GM21447 (cell line): Measurements from ENCODE around the gene GTPBP1.

ENCODE experiments used
- ATAC-seq: cut with Tn5 transposase; IDR thresholded peaks from one replicate; pipeline ENCODE4 v1.9.1; 2021; ENCODE audit not compliant: unreplicated experiment

Gene GTPBP1

GRCh38 chr22:38705235-38706100 lies at the start of gene GTPBP1:
TSS of gene GTPBP1 (plus strand) at chr22:38705944. CDS start at chr22:38705956, 12 bp downstream.
- ATAC-seq: peak; percentile 70

GRCh38 chr22:38656256-38657044 lies 49.3 kb upstream of the GTPBP1 start, which contains the start of the genes CBY1 and FAM227A:
TSS of gene CBY1 (plus strand) at chr22:38656638. CDS start at chr22:38668055, 11,417 bp downstream.
TSS of gene FAM227A (minus strand) at chr22:38656392. CDS start at chr22:38650168, 6,224 bp downstream.
- ATAC-seq: peak; percentile 76

- ATAC-seq: peak; percentile 31
These were observed 48.5 kb upstream of the GTPBP1 start for GRCh38 chr22:38657045-38657909.

GRCh38 chr22:38674888-38675287 lies 30.9 kb upstream of the GTPBP1 start:
- no peak for ATAC-seq

- ATAC-seq: no peak
These were observed 29.9 kb upstream of the GTPBP1 start for GRCh38 chr22:38675833-38676232.

GRCh38 chr22:38681582-38682335 lies 24.0 kb upstream of the GTPBP1 start, which contains the start of gene TOMM22:
TSS of gene TOMM22 (plus strand) at chr22:38681957. CDS start at chr22:38681979, 22 bp downstream.
- peak; percentile 90 for ATAC-seq

GRCh38 chr22:38684895-38685294 lies 20.8 kb upstream of the GTPBP1 start:
- ATAC-seq: no peak

GRCh38 chr22:38685761-38686160 lies 20.0 kb upstream of the GTPBP1 start:
- no peak for ATAC-seq

- no peak for ATAC-seq
These were observed 16.1 kb upstream of the GTPBP1 start for GRCh38 chr22:38689651-38690050.

- no peak for ATAC-seq
These were observed 11.7 kb upstream of the GTPBP1 start for GRCh38 chr22:38694049-38694448.

GRCh38 chr22:38694940-38695339 lies 10.8 kb upstream of the GTPBP1 start:
- no peak for ATAC-seq

GRCh38 chr22:38696606-38697424 lies 8.9 kb upstream of the GTPBP1 start:
- no peak for ATAC-seq

- ATAC-seq: no peak
These were observed 8.2 kb upstream of the GTPBP1 start for GRCh38 chr22:38697425-38698089.

- no peak for ATAC-seq
These were observed 7.2 kb upstream of the GTPBP1 start for GRCh38 chr22:38698407-38699094.

GRCh38 chr22:38699143-38699542 lies 6.6 kb upstream of the GTPBP1 start:
- no peak for ATAC-seq

GRCh38 chr22:38699784-38700183 lies 6.0 kb upstream of the GTPBP1 start:
- ATAC-seq: no peak

GRCh38 chr22:38700270-38700788 lies 5.4 kb upstream of the GTPBP1 start:
- ATAC-seq: peak; percentile 3
